WTC11 (cell line): Measurements from ENCODE around the gene GPR156.

Experiments
- FOXP1 ChIP-seq: sonication (generic); formaldehyde crosslinking; IDR thresholded peaks from 2 replicates; pipeline ENCODE4 v1.8.0; 2022; ENCODE audit warnings: missing genetic modification reagents, mild to moderate bottlenecking, moderate library complexity, borderline replicate concordance
- JUN ChIP-seq: sonication (generic); formaldehyde crosslinking; IDR thresholded peaks from 2 replicates; pipeline ENCODE4 v1.8.0; 2023; ENCODE audit warnings: mild to moderate bottlenecking, missing genetic modification reagents
- NR1H2 ChIP-seq: sonication (generic); formaldehyde crosslinking; IDR thresholded peaks from 2 replicates; pipeline ENCODE4 v1.9.0; 2021; ENCODE audit warnings: mild to moderate bottlenecking, moderate library complexity, missing genetic modification reagents
- SP1 ChIP-seq: sonication (generic); formaldehyde crosslinking; conservative IDR thresholded peaks from 2 replicates; pipeline ENCODE4 v1.8.1; 2022; ENCODE audit warnings: missing genetic modification reagents
- TF ChIP-seq, protein P1 (sequence below): fragments of 200-600 bp; IDR thresholded peaks from 2 replicates; pipeline ENCODE4 v1.8.0; 2022; ENCODE audit warnings: antibody characterized with exemption

DNA sequence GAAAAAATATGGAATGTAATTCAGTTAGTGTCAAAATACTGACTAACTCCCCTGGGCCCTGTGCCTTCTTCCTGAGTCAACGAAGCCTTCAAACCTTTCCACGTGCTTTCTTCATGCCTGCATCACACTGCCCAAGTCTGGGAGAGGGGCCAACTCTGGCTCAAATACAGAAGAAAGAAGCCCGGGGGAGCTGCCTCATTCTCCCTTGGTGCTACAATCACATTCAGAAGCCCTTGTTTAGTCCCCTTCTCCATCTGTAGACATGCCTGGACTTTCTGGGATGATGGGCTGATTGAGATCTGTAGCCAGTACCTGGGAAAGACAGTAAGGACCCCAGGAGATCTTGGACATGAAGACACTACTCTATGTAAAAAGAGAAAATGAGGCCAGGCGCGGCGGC, 113.0 kb downstream of the GPR156 start:
- no peak for TF ChIP-seq FOXP1 (CRISPR knock-in tag)
- TF ChIP-seq NR1H2 (CRISPR knock-in tag), result no peak
- TF ChIP-seq, protein P1, sequence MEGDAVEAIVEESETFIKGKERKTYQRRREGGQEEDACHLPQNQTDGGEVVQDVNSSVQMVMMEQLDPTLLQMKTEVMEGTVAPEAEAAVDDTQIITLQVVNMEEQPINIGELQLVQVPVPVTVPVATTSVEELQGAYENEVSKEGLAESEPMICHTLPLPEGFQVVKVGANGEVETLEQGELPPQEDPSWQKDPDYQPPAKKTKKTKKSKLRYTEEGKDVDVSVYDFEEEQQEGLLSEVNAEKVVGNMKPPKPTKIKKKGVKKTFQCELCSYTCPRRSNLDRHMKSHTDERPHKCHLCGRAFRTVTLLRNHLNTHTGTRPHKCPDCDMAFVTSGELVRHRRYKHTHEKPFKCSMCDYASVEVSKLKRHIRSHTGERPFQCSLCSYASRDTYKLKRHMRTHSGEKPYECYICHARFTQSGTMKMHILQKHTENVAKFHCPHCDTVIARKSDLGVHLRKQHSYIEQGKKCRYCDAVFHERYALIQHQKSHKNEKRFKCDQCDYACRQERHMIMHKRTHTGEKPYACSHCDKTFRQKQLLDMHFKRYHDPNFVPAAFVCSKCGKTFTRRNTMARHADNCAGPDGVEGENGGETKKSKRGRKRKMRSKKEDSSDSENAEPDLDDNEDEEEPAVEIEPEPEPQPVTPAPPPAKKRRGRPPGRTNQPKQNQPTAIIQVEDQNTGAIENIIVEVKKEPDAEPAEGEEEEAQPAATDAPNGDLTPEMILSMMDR, result no peak
- TF ChIP-seq JUN (CRISPR knock-in tag), result no peak
- TF ChIP-seq SP1 (CRISPR knock-in tag), result no peak
